Activated CD4-positive, alpha-beta T cell treated with anti-CD3 and anti-CD28 coated beads for 4 hours (primary cell): Measurements from ENCODE around the gene NCKAP5.
"Not testable (repeated sequence)": the region's sequence is repeated elsewhere in the genome, so short reads cannot be mapped to it uniquely, and the experiment has no call there.

Experiments
- DNase-seq, 2 donors: peaks; one replicate each; pipeline ENCODE4 v3.0.0-alpha.2; 2020

The NCKAP5 gene

GRCh38 chr2:132825601-132826000, 742.7 kb downstream of the NCKAP5 start:
- DNase-seq: no peak

DNA sequence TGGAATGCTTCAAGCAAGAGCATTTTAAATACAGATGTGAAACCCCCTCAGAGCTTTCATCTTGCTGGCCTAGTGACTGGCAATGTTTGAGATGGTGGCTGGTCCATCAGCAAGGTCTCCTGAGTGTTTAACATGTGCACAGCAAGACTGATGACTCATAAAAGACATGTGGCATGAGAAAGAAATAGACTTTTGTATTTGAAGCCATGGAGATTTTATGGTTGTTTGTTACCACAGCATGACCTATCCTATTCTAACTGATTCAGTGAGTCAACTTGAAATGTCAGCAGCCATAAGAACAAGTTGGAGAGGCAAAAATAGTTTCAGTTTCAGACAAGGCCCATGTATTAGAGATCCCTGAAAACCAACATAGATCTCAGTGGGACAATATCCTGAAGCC, 743.5 kb downstream of the NCKAP5 start:
- no peak for DNase-seq

- DNase-seq: no peak
These were observed 752.0 kb downstream of the NCKAP5 start for GRCh38 chr2:132816234-132816633.

GRCh38 chr2:132815516-132815915, 752.7 kb downstream of the NCKAP5 start:
- DNase-seq: no peak

DNA sequence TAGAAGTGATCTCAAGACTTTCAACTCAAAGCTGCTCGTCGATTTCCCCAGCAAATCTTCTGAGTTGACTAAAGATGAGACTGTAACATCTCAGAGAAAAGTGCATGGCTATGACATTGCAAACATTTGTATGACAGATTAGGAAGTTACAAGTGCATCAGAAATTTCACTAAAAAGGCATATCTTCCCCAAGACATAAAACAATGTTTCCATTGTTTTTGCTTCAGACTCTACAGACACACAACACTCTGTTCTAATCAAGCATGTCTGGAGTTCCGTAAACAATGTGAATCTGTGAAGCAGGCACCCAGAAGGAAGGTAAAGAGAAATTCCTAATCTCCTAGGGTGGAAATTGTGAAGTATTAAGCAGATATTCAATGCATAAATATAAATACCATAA, 753.6 kb downstream of the NCKAP5 start:
- no peak for DNase-seq

DNA sequence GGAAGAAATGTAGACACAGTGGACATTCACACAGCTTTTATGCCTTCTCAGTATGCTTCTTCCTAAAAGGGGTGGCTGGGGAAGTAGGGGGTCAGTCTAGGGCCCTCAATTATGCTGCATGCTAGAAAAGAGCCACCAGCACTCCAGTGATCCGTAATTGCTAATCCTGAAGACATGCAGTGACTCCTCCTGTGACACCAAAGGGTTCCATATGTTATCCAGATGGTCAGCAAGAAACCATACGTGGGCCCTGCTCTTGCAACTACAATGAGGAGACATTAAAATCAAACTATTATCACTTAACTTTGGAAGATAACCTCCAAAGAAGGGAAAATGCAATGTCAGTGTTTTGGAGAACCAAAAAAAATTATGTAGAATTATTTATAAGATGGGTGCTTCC, 754.8 kb downstream of the NCKAP5 start:
- DNase-seq: no peak

- no peak for DNase-seq
These were observed 756.9 kb downstream of the NCKAP5 start for GRCh38 chr2:132811148-132811915.

DNA sequence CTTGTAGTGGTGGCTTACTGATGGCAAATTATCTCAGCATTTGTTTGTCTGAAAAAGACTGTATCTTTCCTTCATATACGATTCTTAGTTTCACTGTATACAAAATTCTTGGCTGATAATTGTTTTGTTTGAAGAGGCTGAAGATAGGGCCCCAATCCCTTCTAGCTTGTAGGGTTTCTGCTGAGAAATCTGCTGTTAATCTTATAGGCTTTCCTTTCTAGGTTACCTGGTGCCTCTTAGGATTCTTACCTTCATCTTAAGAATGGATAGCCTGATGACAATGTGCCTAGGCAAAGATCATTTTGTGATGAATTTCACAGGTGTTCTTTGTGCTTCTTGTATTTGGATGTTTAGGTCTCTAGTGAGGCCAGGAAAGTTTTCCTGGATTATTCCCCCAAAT, 758.3 kb downstream of the NCKAP5 start:
- not testable (repeated sequence) for DNase-seq

DNA sequence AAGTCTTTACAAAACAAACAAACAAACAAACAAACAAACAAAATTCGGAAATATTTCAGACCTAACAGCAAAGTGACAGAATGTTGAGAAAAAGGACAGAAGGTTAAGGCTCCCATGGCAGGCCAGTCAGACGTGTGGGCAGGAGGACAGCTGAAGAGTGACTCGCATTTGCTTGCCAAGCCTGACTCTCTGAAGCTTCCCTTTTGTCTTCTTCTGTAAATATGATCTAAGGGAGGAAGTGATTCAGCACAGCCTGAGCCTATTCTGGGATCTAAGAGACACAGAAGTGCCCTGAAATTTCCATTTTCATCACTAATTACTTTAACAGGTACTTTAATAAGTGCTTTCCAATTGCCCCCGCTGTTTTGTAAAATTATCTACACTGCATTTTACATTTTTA, 764.2 kb downstream of the NCKAP5 start:
- DNase-seq: no peak

GRCh38 chr2:132798341-132798740, 769.9 kb downstream of the NCKAP5 start:
- DNase-seq: no peak

- DNase-seq: no peak
These were observed 770.7 kb downstream of the NCKAP5 start for GRCh38 chr2:132797556-132797955.

DNA sequence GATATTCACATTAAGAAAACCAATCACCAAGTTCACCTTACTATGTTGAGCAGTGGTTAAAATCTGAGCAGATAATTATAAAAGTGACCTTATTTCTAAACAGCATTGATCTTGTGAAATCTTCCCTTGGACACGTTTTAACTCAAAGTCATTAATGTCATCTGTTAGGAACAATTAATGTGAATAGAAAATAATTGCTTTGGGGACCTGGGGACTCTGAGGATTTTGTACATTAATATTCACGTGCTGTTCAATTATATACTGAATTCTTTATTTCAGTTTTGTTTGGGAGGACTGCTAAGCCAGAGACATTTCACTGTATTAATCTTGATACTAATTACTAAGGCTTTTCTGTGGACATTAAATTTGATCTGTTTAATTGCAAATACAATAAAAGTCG, 771.2 kb downstream of the NCKAP5 start:
- DNase-seq: no peak

GRCh38 chr2:132795220-132795619, 773.0 kb downstream of the NCKAP5 start:
- DNase-seq: no peak

GRCh38 chr2:132793532-132793931, 774.7 kb downstream of the NCKAP5 start:
- no peak for DNase-seq

DNA sequence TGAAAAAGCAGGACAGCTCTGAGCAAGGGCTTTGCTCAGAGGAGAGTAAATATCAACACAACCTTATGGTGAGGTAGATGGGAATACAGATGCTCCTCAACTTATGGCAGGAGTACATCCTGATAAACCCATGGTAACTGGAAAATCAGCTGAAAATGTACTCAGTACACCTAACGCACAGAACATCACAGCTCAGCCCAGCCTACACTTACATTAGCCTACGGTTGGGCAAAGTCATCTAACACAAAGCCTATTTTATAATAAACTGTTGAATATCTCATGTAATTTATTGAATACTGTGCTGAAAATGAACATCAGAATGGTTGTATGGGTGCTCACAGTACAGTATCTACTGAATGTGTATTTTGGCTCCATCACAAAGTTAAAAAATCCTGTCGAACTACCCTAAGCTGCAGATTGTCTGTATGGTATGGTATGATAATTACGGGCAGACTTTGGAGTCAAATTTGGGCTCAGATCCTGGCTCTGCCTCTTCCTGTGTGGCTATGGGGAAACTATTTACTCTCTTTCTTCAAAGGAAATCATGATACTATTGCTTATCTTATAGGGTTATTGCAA, 778.0 kb downstream of the NCKAP5 start:
- DNase-seq: no peak

DNA sequence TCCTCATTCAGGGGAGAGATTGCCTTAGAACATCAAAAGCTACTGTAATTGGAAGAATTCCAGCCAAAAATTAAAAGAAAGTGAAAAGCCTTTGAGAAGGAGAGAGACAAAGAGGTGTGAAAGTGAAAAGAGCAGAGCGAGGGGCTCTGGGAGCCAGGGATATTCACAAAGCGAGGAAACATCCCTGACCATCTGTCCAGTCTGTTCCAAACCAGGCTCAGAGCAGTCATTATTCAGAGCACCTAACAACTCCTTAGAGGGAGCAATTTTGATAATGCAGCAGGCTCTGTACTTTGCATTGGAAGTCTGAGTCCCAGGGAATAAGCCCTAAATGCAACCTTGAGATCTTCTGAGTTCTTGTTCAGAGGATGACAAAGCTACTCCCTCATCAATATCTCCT, 779.2 kb downstream of the NCKAP5 start:
- no peak for DNase-seq

DNA sequence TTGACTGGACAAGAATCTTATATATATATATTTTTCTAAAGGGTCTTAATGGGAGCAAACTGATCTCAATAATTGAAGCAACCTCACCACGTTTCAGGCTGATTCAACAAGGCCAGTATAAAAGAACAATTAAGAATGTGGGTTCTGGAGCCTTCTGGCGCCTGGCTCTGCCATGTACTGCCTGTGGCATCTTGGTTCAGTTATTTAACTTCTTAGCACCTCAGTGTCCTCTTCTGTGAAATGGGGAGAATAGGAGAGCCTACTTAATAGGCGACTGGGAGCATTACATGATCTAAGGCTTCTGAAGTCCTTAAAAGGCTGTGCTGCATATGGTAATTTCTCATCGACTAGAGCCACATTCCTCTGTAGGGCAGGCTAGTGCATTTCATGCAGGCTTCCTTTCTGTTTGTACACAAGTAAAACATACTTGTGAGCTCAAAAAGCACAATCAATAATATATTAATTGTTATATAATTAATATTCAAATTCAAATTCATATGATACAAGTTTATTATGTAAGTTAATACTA, 779.9 kb downstream of the NCKAP5 start:
- no peak for DNase-seq

GRCh38 chr2:132783883-132784282, 784.4 kb downstream of the NCKAP5 start:
- DNase-seq: no peak

DNA sequence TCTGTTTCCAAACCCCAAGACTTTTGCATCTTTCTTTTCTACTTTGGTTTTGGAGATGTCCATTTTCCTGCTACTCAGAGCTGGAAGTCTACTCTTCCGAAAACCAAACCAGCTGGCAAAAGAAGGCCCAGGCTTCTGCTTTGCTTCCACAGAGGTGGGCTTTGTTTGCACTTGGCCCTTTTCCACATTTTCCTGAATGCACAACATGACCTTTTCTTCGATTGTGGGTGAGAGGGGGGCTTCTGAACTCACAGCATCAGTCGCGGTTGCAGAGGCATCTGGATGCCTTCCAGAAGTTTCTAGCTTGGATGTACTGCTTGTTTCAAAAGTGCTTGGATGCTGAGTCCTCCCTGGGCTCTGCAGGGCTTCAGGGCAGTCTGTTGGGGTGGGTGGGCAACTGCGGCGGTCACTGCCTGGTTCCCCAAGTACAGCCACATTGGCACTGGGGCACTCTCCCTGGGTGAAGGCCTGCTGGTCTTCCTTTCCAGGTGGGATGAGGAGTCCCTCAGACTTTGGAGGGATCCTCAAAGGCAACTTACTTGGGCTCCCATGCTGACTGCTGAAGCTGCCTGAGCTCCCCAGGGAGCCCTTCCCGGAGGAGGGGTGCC, 786.0 kb downstream of the NCKAP5 start:
- no peak for DNase-seq

DNA sequence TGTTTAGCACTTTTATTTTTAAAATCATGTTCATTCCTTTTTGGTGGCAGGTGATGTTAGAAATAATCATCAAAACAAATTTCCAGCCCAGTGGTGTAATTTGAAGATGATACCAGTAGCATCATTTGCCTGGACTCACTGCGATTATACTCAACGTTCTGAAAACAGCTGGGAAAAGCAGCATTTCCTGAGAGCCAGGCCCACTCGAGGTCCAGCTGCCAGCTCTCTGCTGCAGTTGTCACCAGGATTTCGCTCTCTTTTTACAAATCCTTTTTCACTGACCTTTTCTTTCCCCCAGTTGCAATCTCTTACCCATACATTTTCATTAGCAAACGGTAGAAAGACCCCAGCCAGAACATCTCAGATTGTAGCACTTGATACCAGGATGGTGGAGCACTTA, 787.6 kb downstream of the NCKAP5 start:
- DNase-seq: no peak

DNA sequence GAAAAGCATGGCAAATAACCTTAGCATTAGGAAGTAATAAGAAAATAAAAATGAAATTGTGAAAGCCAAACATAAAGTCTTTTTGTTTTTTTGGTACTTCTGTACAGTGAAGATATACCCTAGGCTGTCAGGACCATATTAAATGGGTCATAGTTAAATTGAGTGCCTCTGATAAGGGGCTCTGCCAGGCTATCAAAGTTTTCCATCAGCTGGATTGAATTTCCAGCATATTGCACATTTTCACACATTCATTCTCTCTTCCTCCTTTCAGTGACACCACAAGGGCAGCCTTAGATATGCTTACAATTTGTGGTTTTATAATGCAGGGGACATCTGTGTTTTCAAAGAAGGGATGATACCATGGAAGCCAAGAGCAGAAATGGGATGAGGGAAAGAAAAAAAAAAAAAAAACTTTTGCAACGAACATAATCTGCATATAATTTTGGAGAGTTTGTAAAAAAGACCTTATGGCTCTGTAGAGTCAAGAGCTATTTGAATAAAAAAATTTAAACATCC, 789.0 kb downstream of the NCKAP5 start:
- DNase-seq: no peak

DNA sequence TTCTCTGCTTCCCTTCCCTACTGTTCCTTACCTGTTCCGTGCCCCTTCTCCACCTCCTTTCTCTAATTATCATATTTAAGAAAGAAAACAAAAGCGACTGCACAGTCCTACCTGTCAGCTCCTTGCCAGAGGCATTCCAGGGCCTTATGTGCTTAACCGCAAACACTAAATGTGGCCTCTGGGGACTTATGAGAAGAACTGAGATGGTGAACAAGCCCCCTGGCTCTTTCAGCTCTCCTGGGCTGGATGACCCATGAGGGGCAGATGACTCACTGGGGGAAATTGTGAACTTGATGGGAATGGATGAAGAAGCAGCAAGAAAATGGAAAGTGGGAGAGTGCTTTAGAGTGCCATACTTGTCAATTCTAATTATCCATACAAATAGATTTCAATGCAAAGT, 792.0 kb downstream of the NCKAP5 start:
- DNase-seq: no peak

GRCh38 chr2:132774189-132774588, 794.1 kb downstream of the NCKAP5 start:
- DNase-seq: no peak

GRCh38 chr2:132773331-132773730, 794.9 kb downstream of the NCKAP5 start:
- DNase-seq: no peak
